Endothelial cell of umbilical vein (primary cell): Measurements from ENCODE around the gene OR4N5. TPM values are rescaled to one million over a fixed set of nuclear protein-coding genes. Genes with fewer than 3 reads are reported as not detected.

Experiments
- BruUV-seq: library from RNA; stranded (reverse); fragments of 400-500 nt; replicated peaks from 2 replicates; lab custom pipeline; 2021; lab: Mats Ljungman, UMichigan
- CTCF ChIA-PET: fragments of 300-600, 350-600 bp; sonication (Branson Sonifier 250); formaldehyde crosslinking; loops from one replicate; lab custom pipeline; 2021; ENCODE audit warnings: antibody characterized with exemption, inconsistent platforms; lab: Charles Lee
- POLR2A ChIA-PET: fragments of 300-600, 350-600 bp; sonication (Branson Sonifier 250); formaldehyde crosslinking; loops from one replicate; lab custom pipeline; 2021; ENCODE audit warnings: antibody characterized with exemption, inconsistent platforms; lab: Charles Lee
- DNase-seq: peaks from one replicate; pipeline ENCODE4 v3.0.0-alpha.2; 2011; ENCODE audit warnings: low read depth, low spot score
- FAIRE-seq: peaks from 2 replicates; lab custom pipeline; 2011; peaks lifted over from hg19 to GRCh38; lab: Jason Lieb, UNC
- H2AFZ ChIP-seq: 2 replicates; pipeline ENCODE4 v1.6.0; 2012; ENCODE audit warnings: low read depth, low read length, control low read depth, inconsistent platforms
- H3K27ac ChIP-seq: 2 replicates; pipeline ENCODE4 v1.5.1; 2011; ENCODE audit warnings: low read depth, mild to moderate bottlenecking, control low read depth, low read length, moderate library complexity; ENCODE audit not compliant: insufficient read depth
- H3K27me3 ChIP-seq, 2 experiments: 2 replicates each; pipeline versions ENCODE4 v1.6.0 to v1.6.1; 2011; ENCODE audit warnings: low read length in 2 of 2, mixed read lengths in 1 of 2; ENCODE audit not compliant: control insufficient read depth in 2 of 2, insufficient read depth in 2 of 2
- H3K36me3 ChIP-seq, 2 experiments: 2 replicates in 1 of 2; 3 replicates in 1 of 2; pipeline ENCODE4 v1.5.1; 2011; ENCODE audit warnings: low read length in 2 of 2, mild to moderate bottlenecking in 1 of 2, moderate library complexity in 1 of 2; ENCODE audit not compliant: control insufficient read depth in 2 of 2, insufficient read depth in 2 of 2; ENCODE audit errors: extremely low read depth in 1 of 2
- H3K4me1 ChIP-seq: 3 replicates; pipeline ENCODE4 v1.5.1; 2011; ENCODE audit warnings: mild to moderate bottlenecking, low read length; ENCODE audit not compliant: control insufficient read depth, insufficient read depth; ENCODE audit errors: extremely low read depth
- H3K4me2 ChIP-seq: 2 replicates; pipeline ENCODE4 v1.6.1; 2011; ENCODE audit warnings: low read length, control low read depth, mixed read lengths; ENCODE audit not compliant: insufficient read depth
- H3K4me3 ChIP-seq, 3 experiments: fragments of 200-600 bp in 1 of 3; sonication (generic), shearing (Covaris generic) in 1 of 3; replicated peaks in 1 of 3; 2 replicates each; pipeline ENCODE4 v1.5.1; 2011 to 2016; ENCODE audit warnings: control low read depth in 3 of 3, low read length in 3 of 3, mild to moderate bottlenecking in 2 of 3, inconsistent platforms in 1 of 3, low read depth in 1 of 3, moderate library complexity in 1 of 3; ENCODE audit not compliant: insufficient read depth in 1 of 3
- H3K79me2 ChIP-seq: 2 replicates; pipeline ENCODE4 v1.6.0; 2012; ENCODE audit warnings: low read length, inconsistent platforms; ENCODE audit not compliant: control insufficient read depth, insufficient read depth
- H3K9ac ChIP-seq: replicated peaks from 2 replicates; pipeline ENCODE3; 2011; ENCODE audit warnings: low read length, control low read depth; ENCODE audit not compliant: insufficient read depth; ENCODE audit errors: extremely low read depth
- H3K9me1 ChIP-seq: replicated peaks from 3 replicates; pipeline ENCODE4 v1.6.0; 2011; ENCODE audit warnings: mild to moderate bottlenecking, low read length; ENCODE audit not compliant: control insufficient read depth, insufficient read depth; ENCODE audit errors: extremely low read depth
- H3K9me3 ChIP-seq: replicated peaks from 2 replicates; pipeline ENCODE4 v1.5.1; 2012; ENCODE audit warnings: low read length, inconsistent platforms; ENCODE audit not compliant: control insufficient read depth, insufficient read depth
- H4K20me1 ChIP-seq: replicated peaks from 2 replicates; pipeline ENCODE3; 2011; ENCODE audit warnings: mild to moderate bottlenecking, low read length; ENCODE audit not compliant: control insufficient read depth, insufficient read depth; ENCODE audit errors: extremely low read depth
- CTCF ChIP-seq, 2 donors: IDR thresholded peaks; 1 replicate in 1 of 2; 2 replicates in 1 of 2; pipeline ENCODE4 v1.5.1; 2011; ENCODE audit warnings: low read length in 2 of 2, mild to moderate bottlenecking in 2 of 2, moderate library complexity in 2 of 2, control low read depth in 1 of 2, inconsistent platforms in 1 of 2, low read depth in 1 of 2; ENCODE audit not compliant: insufficient read depth in 1 of 2; ENCODE audit errors: extremely low read depth in 1 of 2
- EZH2 ChIP-seq: IDR thresholded peaks from 2 replicates; pipeline ENCODE4 v1.6.1; 2012; ENCODE audit warnings: borderline replicate concordance, low read depth, mild to moderate bottlenecking, moderate library complexity, low read length, inconsistent platforms; ENCODE audit not compliant: severe bottlenecking
- FOS ChIP-seq: IDR thresholded peaks from 2 replicates; pipeline ENCODE4 v1.6.1; 2011; ENCODE audit warnings: mild to moderate bottlenecking, low read length, moderate library complexity, borderline replicate concordance; ENCODE audit not compliant: insufficient read depth
- GATA2 ChIP-seq: IDR thresholded peaks from 2 replicates; pipeline ENCODE4 v1.7.0; 2011; ENCODE audit warnings: low read depth, mild to moderate bottlenecking, moderate library complexity, mixed read lengths, low read length; ENCODE audit not compliant: insufficient read length, insufficient read depth
- JUN ChIP-seq: IDR thresholded peaks from 2 replicates; pipeline ENCODE4 v1.6.1; 2011; ENCODE audit warnings: borderline replicate concordance, low read depth; ENCODE audit not compliant: insufficient read length, insufficient read depth
- MAX ChIP-seq: IDR thresholded peaks from 2 replicates; pipeline ENCODE4 v1.6.1; 2011; ENCODE audit not compliant: insufficient read depth, insufficient read length
- MYC ChIP-seq: IDR thresholded peaks from one replicate; pipeline ENCODE4 v1.6.1; 2011; ENCODE audit warnings: mild to moderate bottlenecking, low read depth, low read length
- POLR2A ChIP-seq: IDR thresholded peaks from 2 replicates; pipeline ENCODE4 v1.6.1; 2012; ENCODE audit warnings: low read depth, mild to moderate bottlenecking, control low read depth, low read length
- POLR2AphosphoS5 ChIP-seq: IDR thresholded peaks from 2 replicates; pipeline ENCODE4 v1.6.1; 2012; ENCODE audit warnings: low read depth, mild to moderate bottlenecking, control low read depth, low read length, moderate library complexity; ENCODE audit not compliant: insufficient read depth
- dilution Hi-C: fragments of 300-500 bp; cut with MboI; formaldehyde crosslinking; loops from one replicate; pipeline ENCODE4 v1.15.0; 2019; ENCODE audit warnings: low sequenced_read_pairs; ENCODE audit not compliant: extremely low pct_ligation_motif_present
- intact Hi-C: fragments of 100-400 bp; cut with micrococcal nuclease; formaldehyde crosslinking; loops from one replicate; pipeline ENCODE4 v1.10.0; 2022
- polyA plus RNA-seq, 4 experiments: library from polyadenylated mRNA; depleted of rRNA in 3 of 4; stranded (reverse) in 3 of 4; unstranded in 1 of 4; fragments of >200 nt; gene quantifications; 2 replicates each; pipeline versions ENCODE4 v1.2.1 to v1.2.3, GENCODE V29; 2011 to 2012; ENCODE audit warnings: missing spikeins in 1 of 4
- total RNA-seq: library from RNA; stranded (reverse); gene quantifications from 2 replicates; pipeline ENCODE4 v1.2.3, GENCODE V29; 2021

OR4N5 gene
- total and polyA plus RNA-seq, 2 donors (not counting 3 experiments of a cell fraction or from before 2014, with no cell fraction given): not detected

DNA sequence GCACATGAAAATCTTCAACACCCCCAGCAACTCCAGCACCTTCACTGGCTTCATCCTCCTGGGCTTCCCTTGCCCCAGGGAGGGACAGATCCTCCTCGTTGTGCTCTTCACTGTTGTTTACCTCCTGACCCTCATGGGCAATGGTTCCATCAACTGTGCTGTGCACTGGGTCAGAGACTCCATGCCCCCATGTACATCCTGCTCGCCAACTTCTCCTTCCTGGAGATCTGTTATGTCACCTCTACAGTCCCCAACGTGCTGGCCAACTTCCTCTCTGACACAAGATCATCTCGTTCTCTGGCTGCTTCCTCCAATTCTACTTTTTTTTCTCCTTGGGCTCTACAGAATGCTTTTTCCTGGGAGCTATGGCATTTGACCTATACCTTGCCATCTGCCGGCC, 40.6 kb downstream of the OR4N5 start:
- DNase-seq (no peak), FAIRE-seq (no peak)
- Histone ChIP-seq H3K27ac (no peak overlapping the region), H3K4me3 (no peak overlapping the region), H3K27me3 (no peaks in the 10 kb centered on the region), H3K9me1 (no peaks in the 10 kb centered on the region), H2AFZ (no peak overlapping the region), H3K4me2 (no peak overlapping the region), H3K9me3 (peaks cover 6% of the 10 kb centered on the region), H3K36me3 (no peaks in the 10 kb centered on the region), H3K4me1 (no peaks in the 10 kb centered on the region), H3K9ac (no peak overlapping the region), H4K20me1 (no peaks in the 10 kb centered on the region), H3K79me2 (no peaks in the 10 kb centered on the region)
- intact Hi-C loops (no loop called here), dilution Hi-C loops (no loop called here)
- ChIA-PET CTCF (no interaction called here), POLR2A (no interaction called here)
- TF ChIP-seq MAX: no peak
- no peak for TF ChIP-seq MYC
- no peak for TF ChIP-seq CTCF (IDR thresholded peaks at IDR 0.05; ENCODE audit: extremely low read depth in 1 of 2, insufficient read depth in 1 of 2, low read depth in 1 of 2, low read length in 2 of 2)
- BruUV-seq: no TSS peak

DNA sequence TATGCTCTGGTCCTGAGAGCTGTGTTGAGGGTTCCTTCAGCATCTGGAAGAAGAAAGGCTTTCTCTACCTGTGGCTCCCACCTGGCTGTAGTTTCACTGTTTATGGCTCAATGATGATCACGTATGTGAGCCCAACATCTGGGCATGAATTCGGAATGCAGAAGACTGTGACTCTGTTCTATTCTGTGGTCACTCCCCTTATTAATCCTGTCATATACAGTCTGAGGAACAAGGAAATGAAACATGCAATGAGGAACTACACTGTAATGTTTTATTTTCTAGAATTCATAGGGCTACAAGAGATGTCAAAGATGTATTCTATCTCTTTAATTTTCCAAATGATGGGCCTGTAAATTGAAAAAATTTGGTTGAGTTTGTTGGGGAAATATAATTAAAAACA, 41.3 kb downstream of the OR4N5 start:
- Histone ChIP-seq H3K9me3 (peaks cover 7% of the 10 kb centered on the region), H2AFZ (no peak overlapping the region), H3K9me1 (no peaks in the 10 kb centered on the region), H3K4me1 (no peaks in the 10 kb centered on the region), H3K79me2 (no peaks in the 10 kb centered on the region), H3K27me3 (no peaks in the 10 kb centered on the region), H3K4me2 (no peak overlapping the region), H4K20me1 (no peaks in the 10 kb centered on the region), H3K9ac (no peak overlapping the region), H3K27ac (no peak overlapping the region), H3K4me3 (no peak overlapping the region), H3K36me3 (no peaks in the 10 kb centered on the region)
- dilution Hi-C loops (no loop called here), intact Hi-C loops (no loop called here)
- no TSS peak for BruUV-seq
- POLR2A ChIA-PET: no interaction called here
- no peak for FAIRE-seq
- DNase-seq: no peak
- TF ChIP-seq POLR2A (no peak), MAX (no peak), JUN (no peak), EZH2 (no peak), GATA2 (no peak), POLR2AphosphoS5 (no peak), MYC (no peak), CTCF (IDR thresholded peaks at IDR 0.05; ENCODE audit: extremely low read depth in 1 of 2, insufficient read depth in 1 of 2, low read depth in 1 of 2, low read length in 2 of 2) (no peak), FOS (no peak)
- CTCF ChIA-PET: no interaction called here
